PFSK-1 (cell line): ENCODE data around the gene ZBTB2.

Experiments
- FOXP2 ChIP-seq: optimal IDR thresholded peaks from 2 replicates; pipeline ENCODE3; 2011; ENCODE audit warnings: borderline replicate concordance, control low read depth, inconsistent platforms; ENCODE audit not compliant: insufficient read depth; ENCODE audit errors: extremely low read length, extremely low read depth
- POLR2AphosphoS5 ChIP-seq: IDR thresholded peaks from 2 replicates; pipeline ENCODE4 v1.6.1; 2012; ENCODE audit warnings: low read depth, mild to moderate bottlenecking, control low read depth, low read length, moderate library complexity
- SIN3A ChIP-seq: IDR thresholded peaks from 2 replicates; pipeline ENCODE4 v1.6.1; 2012; ENCODE audit warnings: mild to moderate bottlenecking, low read length, moderate library complexity, borderline replicate concordance; ENCODE audit not compliant: insufficient read depth
- TAF1 ChIP-seq: IDR thresholded peaks from 2 replicates; pipeline ENCODE4 v1.6.1; 2012; ENCODE audit warnings: low read length, control low read depth, borderline replicate concordance; ENCODE audit not compliant: insufficient read depth
- TF ChIP-seq, protein P1 (sequence below), 2 experiments: IDR thresholded peaks; 2 replicates each; pipeline versions ENCODE4 v1.6.1 to v1.8.0; 2011 to 2012; ENCODE audit warnings: low read depth in 2 of 2, low read length in 2 of 2, control low read depth in 1 of 2, inconsistent platforms in 1 of 2, mild to moderate bottlenecking in 1 of 2, moderate library complexity in 1 of 2; ENCODE audit not compliant: insufficient read depth in 1 of 2

Gene ZBTB2

DNA sequence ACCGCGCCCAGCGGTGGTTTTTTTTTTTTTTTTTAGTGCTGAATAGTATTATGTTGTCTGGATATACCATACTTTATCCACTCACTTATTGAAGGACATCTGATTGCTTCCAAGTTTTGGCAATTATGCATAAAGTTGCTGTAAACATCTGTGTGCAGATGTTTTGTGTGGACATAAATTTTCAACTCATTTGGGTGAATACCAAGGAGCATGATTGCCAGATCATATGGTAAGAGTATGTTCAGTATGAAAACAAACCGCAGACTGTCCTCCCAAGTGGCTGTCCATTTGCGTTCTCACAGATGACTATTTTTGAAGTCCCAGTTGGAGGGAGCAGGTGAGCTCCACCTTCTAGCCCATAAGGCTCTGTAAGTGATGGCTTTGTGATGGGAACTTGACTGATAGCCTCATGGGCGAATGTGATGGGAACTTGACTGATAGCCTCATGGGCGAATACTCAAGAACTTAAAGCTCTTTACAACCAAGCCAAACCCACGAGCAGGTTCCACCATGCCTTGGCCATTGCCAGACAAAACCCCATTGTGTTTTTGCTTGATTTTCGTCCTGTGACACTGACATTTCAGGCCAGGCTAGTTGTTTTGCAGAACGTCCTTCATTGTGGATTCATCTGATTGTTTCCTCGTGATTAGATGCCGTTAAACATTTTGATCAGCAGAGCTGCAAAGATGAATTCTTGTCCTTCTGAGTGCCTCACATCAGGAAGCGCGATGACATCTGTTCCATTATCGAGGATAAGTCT is 51.0 kb downstream of the ZBTB2 start:
- TF ChIP-seq FOXP2 (no peak), TAF1 (no peak), SIN3A (no peak), POLR2AphosphoS5 (no peak)
- TF ChIP-seq, protein P1, sequence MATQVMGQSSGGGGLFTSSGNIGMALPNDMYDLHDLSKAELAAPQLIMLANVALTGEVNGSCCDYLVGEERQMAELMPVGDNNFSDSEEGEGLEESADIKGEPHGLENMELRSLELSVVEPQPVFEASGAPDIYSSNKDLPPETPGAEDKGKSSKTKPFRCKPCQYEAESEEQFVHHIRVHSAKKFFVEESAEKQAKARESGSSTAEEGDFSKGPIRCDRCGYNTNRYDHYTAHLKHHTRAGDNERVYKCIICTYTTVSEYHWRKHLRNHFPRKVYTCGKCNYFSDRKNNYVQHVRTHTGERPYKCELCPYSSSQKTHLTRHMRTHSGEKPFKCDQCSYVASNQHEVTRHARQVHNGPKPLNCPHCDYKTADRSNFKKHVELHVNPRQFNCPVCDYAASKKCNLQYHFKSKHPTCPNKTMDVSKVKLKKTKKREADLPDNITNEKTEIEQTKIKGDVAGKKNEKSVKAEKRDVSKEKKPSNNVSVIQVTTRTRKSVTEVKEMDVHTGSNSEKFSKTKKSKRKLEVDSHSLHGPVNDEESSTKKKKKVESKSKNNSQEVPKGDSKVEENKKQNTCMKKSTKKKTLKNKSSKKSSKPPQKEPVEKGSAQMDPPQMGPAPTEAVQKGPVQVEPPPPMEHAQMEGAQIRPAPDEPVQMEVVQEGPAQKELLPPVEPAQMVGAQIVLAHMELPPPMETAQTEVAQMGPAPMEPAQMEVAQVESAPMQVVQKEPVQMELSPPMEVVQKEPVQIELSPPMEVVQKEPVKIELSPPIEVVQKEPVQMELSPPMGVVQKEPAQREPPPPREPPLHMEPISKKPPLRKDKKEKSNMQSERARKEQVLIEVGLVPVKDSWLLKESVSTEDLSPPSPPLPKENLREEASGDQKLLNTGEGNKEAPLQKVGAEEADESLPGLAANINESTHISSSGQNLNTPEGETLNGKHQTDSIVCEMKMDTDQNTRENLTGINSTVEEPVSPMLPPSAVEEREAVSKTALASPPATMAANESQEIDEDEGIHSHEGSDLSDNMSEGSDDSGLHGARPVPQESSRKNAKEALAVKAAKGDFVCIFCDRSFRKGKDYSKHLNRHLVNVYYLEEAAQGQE (IDR thresholded peaks at IDR 0.05; ENCODE audit: insufficient read depth in 1 of 2, low read depth in 2 of 2, low read length in 2 of 2) = no peak

DNA sequence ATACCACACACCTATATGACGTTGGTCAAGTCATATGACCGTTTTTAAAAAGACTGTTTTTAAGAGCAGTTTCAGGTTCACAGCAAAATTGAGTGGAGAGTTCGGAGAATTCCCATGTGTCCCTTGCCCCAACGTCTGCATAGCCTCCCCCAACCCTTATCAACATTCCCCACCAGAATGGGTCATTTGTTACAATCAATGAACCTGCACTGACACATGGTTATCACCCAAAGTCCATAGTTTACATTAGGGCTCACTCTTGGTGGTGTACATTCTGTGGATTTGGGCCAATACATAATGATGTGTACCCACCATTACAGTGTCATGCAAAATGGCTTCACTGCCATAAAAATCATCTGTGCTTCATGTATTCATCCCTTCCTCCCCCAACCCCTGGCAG is 52.0 kb downstream of the ZBTB2 start:
- no peak for TF ChIP-seq SIN3A
- TF ChIP-seq POLR2AphosphoS5 = no peak
- no peak for TF ChIP-seq FOXP2
- TF ChIP-seq TAF1 = no peak
- TF ChIP-seq, protein P1 (IDR thresholded peaks at IDR 0.05; ENCODE audit: insufficient read depth in 1 of 2, low read depth in 2 of 2, low read length in 2 of 2) = no peak

DNA sequence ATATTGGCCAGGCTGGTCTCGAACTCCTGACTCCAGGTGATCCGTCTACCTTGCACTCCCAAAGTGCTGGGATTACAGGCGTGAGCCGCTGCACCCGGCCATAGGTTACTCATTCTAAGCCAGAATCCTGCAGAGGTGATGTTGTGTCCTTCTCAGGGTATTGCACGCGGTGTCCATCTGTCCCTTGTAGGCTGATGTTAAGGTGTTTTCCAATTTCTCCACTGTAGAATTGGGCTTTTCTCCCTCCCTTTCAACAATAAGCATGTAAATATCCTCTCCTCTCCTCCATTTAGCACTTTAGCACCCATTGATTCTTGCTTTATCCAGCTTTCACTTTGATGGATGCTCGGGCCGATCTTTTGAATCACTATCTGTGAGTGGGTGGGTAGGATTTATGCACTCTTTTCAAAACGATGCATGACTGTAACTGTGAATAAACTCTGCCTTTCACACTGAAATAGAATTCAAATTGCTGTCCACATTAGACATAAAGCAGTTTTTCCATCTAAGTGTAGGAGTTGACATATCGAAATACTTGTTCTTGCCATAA is 52.6 kb downstream of the ZBTB2 start:
- TF ChIP-seq SIN3A = no peak
- TF ChIP-seq TAF1 = no peak
- no peak for TF ChIP-seq FOXP2
- no peak for TF ChIP-seq POLR2AphosphoS5
- TF ChIP-seq, protein P1 (IDR thresholded peaks at IDR 0.05; ENCODE audit: insufficient read depth in 1 of 2, low read depth in 2 of 2, low read length in 2 of 2) = no peak

DNA sequence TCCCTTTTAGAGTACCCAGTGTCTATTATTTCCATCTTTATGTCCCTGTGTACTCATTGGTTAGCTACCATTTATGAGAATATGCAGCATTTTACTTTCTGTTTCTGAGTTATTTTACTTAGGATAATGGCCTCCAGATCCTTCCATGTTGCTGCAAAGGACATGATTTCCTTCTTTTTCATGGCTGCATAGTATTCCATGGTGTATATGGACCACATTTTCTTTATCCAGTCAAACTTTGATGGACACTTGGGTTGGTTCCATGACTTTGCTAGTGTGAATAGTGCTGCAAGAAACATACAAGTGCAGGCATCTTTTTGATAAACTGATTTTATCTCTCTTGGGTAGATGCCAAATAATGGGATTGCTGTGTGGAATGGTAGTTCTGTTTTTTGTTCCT is 55.4 kb downstream of the ZBTB2 start:
- TF ChIP-seq TAF1 (no peak), POLR2AphosphoS5 (no peak), FOXP2 (no peak), SIN3A (no peak)
- TF ChIP-seq, protein P1 (IDR thresholded peaks at IDR 0.05; ENCODE audit: insufficient read depth in 1 of 2, low read depth in 2 of 2, low read length in 2 of 2) = no peak
